NCI-H2107 treated with DMSO at 0.1 percent for 48 hours (cell line): ENCODE data around the gene C4B.

Experiments
- DNase-seq: peaks from one replicate; lab custom pipeline; 2025; ENCODE audit not compliant: unreplicated experiment; lab: John Stamatoyannopoulos, UW

Gene C4B

GRCh38 chr6:32081168-32081990 lies 66.8 kb downstream of the C4B start:
- DNase-seq, result no peak

GRCh38 chr6:32082478-32082877 lies 67.9 kb downstream of the C4B start:
- no peak for DNase-seq

- no peak for DNase-seq
Measured at GRCh38 chr6:32082935-32083334, 68.3 kb downstream of the C4B start.

GRCh38 chr6:32083812-32084768 lies 69.5 kb downstream of the C4B start:
- DNase-seq, result no peak

GRCh38 chr6:32084780-32085179 lies 70.2 kb downstream of the C4B start:
- no peak for DNase-seq
